Measurements from ENCODE around the gene CDH4.

Gene CDH4

DNA sequence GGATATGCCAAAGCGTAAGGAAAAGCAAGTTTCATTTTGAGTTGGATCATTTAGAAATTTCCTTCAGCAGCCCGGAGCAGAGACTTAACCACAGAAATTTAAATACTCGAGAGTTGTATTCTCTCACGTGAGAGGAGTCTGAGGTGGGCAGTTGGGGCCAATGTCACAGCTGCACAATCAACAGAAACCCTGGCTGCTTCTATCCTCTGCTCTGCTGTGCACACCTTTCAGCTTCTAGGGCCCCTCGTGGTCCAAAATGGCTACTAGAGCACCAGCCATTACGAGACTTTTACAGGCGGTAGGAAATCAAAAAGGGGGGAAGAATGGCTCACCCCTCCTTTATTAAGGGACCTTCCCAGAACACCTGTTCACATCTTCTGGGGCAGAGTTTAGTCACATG lies 659.8 kb downstream of the CDH4 start:
- DNase-seq (ENCODE audit: low read depth, low spot score) = no peak
- in situ Hi-C loops (cut with HindIII; ENCODE audit: low sequenced_read_pairs) = no loop called here
- no peak overlapping the region for H3K4me3 ChIP-seq (ENCODE audit: low read depth, low read length)
- TF ChIP-seq, protein P1, sequence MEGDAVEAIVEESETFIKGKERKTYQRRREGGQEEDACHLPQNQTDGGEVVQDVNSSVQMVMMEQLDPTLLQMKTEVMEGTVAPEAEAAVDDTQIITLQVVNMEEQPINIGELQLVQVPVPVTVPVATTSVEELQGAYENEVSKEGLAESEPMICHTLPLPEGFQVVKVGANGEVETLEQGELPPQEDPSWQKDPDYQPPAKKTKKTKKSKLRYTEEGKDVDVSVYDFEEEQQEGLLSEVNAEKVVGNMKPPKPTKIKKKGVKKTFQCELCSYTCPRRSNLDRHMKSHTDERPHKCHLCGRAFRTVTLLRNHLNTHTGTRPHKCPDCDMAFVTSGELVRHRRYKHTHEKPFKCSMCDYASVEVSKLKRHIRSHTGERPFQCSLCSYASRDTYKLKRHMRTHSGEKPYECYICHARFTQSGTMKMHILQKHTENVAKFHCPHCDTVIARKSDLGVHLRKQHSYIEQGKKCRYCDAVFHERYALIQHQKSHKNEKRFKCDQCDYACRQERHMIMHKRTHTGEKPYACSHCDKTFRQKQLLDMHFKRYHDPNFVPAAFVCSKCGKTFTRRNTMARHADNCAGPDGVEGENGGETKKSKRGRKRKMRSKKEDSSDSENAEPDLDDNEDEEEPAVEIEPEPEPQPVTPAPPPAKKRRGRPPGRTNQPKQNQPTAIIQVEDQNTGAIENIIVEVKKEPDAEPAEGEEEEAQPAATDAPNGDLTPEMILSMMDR (IDR thresholded peaks at IDR 0.05; ENCODE audit: low read depth, low read length) = no peak

DNA sequence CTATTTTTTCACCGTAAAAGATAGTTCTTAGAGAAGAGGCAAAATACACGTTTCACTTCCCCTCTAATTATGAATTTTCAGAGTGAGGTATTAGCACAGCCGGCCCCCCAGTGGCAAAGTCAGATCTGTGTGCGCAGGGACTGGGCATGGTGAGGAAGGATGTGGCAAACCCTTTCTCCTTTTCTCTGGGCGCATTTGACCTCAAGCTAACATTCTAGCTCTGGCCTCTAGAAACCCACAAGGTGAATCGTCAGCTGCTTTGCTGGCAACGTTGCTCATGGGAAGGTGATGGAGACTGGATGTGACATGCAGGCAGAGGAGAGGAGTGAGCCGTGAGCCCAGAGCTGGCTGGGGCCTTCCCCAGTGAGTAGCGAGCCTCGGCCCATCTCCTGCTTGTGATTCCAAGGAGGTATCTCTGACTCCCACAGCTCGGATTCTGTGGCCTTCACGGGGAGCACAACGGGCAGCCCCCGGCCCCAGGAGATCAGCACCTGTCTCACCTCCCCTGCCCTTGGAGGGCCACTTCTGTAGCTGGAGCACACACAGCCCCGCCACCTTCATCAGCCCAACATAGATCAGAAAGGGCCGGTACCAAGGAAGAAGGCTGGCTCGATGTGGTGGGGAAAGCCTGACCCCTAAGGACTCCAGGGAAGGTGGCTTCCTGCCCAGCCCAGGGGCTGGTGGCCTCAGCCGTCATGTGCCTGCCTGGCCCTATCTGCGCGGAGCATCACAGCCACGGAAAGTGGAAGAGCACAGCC lies 660.8 kb downstream of the CDH4 start:
- in situ Hi-C loops (cut with HindIII; ENCODE audit: low sequenced_read_pairs) = no loop called here
- no peak for DNase-seq (ENCODE audit: low read depth, low spot score)
- TF ChIP-seq, protein P1 (IDR thresholded peaks at IDR 0.05; ENCODE audit: low read depth, low read length) = no peak
- H3K4me3 ChIP-seq (ENCODE audit: low read depth, low read length) = no peak overlapping the region

DNA sequence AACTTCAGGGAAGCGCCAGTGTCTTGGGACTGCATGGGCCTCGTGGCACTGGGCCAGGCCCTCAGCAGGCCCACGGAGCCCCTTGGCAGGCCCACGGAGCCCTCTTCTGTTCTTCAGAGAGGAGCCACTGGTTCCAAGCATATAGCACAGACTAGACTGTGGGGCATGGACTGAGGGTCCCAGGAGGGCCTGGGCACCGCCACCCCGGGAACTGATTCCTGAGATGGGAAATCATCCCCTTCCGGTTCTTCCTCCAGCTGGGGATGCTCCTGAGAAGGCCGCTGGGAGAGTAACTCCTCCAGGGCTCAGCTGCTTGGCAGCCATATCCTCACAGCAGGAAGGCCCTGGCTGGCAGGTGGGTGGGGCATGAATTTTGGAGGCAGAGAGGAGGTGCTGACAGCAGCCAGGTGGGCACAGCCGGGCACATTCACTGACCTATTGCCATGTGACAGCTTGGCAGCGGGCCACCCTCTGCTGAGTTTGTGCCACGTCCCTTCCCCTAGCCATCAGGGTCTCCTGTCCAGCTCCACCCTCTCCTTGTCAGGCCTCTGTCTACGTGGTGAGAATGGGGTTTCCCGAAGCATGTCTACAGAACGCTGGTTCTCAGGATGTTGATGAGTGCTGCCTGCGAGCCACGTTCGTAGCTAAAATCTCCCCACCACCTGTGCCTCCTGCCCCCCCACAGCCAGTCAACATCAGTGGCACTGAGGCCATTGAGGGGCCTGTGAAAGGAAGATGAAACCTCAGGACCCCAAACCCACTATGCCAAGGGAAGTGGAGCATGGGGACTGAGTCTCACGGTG lies 661.6 kb downstream of the CDH4 start:
- no peak for DNase-seq (ENCODE audit: low read depth, low spot score)
- TF ChIP-seq, protein P1 (IDR thresholded peaks at IDR 0.05; ENCODE audit: low read depth, low read length) = no peak
- H3K4me3 ChIP-seq (ENCODE audit: low read depth, low read length) = no peak overlapping the region
- in situ Hi-C loops (cut with HindIII; ENCODE audit: low sequenced_read_pairs) = no loop called here

DNA sequence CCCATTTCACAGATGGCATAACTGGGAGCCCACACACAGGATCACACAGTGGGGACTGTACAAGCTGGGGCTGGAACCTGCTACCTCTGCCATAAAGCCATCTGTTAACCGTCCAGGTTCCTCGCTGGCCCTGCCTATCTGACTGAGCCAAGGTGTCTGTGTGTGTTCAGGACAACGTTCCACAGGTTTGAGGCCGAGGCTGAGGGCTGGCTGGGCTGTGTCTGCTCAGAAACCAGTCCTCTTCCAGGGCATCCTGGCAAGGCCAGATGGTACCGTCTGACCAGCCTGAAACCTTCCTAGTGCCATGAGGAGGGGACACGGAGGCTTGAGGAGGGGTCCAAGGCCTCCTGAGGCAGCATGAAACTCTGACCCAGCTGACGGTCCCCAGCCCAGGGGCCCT lies 663.0 kb downstream of the CDH4 start:
- no peak for DNase-seq (ENCODE audit: low read depth, low spot score)
- TF ChIP-seq, protein P1 (IDR thresholded peaks at IDR 0.05; ENCODE audit: low read depth, low read length) = no peak
- in situ Hi-C loops (cut with HindIII; ENCODE audit: low sequenced_read_pairs) = no loop called here

DNA sequence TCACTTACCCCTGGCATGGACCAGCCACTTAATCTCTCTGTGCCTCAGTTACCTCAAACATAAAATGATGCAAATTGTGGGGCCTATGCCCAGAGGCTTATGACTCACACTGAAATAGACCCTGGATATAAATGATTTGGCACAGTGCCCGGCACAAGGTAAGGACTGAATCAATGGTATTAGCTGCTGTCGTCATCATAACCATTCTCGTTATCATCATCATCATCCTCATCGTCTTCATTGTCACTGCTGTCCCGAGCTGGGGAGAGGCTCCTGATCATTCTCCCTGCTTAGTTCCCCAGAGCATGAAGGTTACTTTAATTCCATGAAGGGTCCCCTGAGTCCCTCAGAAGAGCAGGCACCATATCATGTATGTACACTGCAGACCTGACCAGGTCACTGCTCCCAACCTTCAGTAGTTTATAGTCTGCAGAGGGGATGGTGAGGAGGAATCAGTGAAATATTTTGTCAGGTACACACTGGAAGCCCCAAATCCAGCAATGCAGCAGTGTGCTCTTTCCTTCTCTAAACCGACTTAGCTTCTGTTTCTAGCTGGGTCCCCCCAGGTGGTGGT lies 664.3 kb downstream of the CDH4 start:
- TF ChIP-seq, protein P1 (IDR thresholded peaks at IDR 0.05; ENCODE audit: low read depth, low read length) = no peak
- no peak for DNase-seq (ENCODE audit: low read depth, low spot score)
- in situ Hi-C loops (cut with HindIII; ENCODE audit: low sequenced_read_pairs) = no loop called here
- no peak overlapping the region for H3K4me3 ChIP-seq (ENCODE audit: low read depth, low read length)

More for the DNA sequence above, 663.0 kb downstream of the CDH4 start:
- H3K4me3 ChIP-seq (ENCODE audit: low read depth, low read length) = no peak overlapping the region

DNA sequence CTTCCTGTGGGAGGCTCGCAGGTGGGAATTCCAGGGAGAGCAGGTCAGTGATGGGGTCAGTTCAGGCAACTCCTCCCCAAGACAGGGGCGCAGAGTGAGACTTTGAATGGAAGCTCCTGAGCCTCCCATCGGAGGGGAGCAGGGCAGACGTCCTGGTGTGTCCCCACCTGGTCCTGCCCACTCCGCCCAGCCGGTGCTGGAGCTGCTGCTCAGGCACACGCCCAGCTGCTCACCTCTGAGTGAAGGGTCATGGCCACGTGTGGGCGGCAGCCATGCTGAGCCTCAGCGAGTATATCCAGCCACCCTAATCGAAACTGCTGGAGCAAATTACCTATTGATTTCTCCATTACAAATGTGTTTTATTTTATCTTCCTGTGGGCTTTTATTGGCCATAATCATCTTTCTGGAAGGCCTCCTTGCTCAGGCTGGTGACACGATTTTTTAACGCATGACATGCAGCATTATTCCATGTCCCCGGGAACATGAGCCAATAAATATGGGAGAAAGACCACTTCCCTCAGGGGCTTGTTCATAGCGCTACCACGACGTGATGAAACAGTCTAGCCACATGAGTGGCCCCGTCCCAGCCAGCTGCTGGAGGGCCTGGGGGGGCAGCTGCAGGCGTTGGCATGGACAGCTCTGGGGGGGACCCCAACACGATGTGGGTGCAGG lies 665.5 kb downstream of the CDH4 start:
- DNase-seq (ENCODE audit: low read depth, low spot score) = no peak
- no peak overlapping the region for H3K4me3 ChIP-seq (ENCODE audit: low read depth, low read length)
- in situ Hi-C loops (cut with HindIII; ENCODE audit: low sequenced_read_pairs) = no loop called here
- TF ChIP-seq, protein P1 (IDR thresholded peaks at IDR 0.05; ENCODE audit: low read depth, low read length) = no peak

Data from astrocyte of the spinal cord (primary cell).